Smooth muscle cell (in vitro differentiated cells): ENCODE data around the gene OR52N5. TPM values are rescaled to one million over a fixed set of nuclear protein-coding genes. Genes with fewer than 3 reads are reported as not detected.

Experiments used
- DNase-seq: peaks from one replicate; lab custom pipeline; 2025; ENCODE audit not compliant: unreplicated experiment; lab: John Stamatoyannopoulos, UW
- H2AFZ ChIP-seq: fragments of 200-600 bp; sonication (generic); 2 replicates; pipeline ENCODE4 v1.6.0; 2016; ENCODE audit warnings: antibody characterized with exemption, low read depth, mild to moderate bottlenecking
- H3F3A ChIP-seq: fragments of 200-600 bp; sonication (generic); 2 replicates; pipeline ENCODE4 v1.6.0; 2017; ENCODE audit warnings: antibody characterized with exemption, low read depth
- H3K27ac ChIP-seq: fragments of 200-600 bp; sonication (generic); 2 replicates; pipeline ENCODE4 v1.5.1; 2016; ENCODE audit warnings: low read depth, mild to moderate bottlenecking
- H3K27me3 ChIP-seq: fragments of 200-600 bp; sonication (generic); 2 replicates; pipeline ENCODE4 v1.6.1; 2016; ENCODE audit warnings: low read depth, mild to moderate bottlenecking
- H3K36me3 ChIP-seq: fragments of 200-600 bp; sonication (generic); 2 replicates; pipeline ENCODE4 v1.5.1; 2016; ENCODE audit warnings: low read depth
- H3K4me1 ChIP-seq: fragments of 200-600 bp; sonication (generic); 2 replicates; pipeline ENCODE4 v1.5.1; 2016; ENCODE audit warnings: low read depth
- H3K4me2 ChIP-seq: fragments of 200-600 bp; sonication (generic); 2 replicates; pipeline ENCODE4 v1.6.0; 2016; ENCODE audit warnings: mild to moderate bottlenecking
- H3K4me3 ChIP-seq: fragments of 200-600 bp; sonication (generic); 2 replicates; pipeline ENCODE4 v1.5.1; 2016; ENCODE audit warnings: mild to moderate bottlenecking
- H3K79me2 ChIP-seq: fragments of 200-600 bp; sonication (generic); 2 replicates; pipeline ENCODE4 v1.6.0; 2016; ENCODE audit warnings: low read depth, mild to moderate bottlenecking
- H3K9ac ChIP-seq: fragments of 200-600 bp; sonication (generic); 2 replicates; pipeline ENCODE4 v1.6.0; 2016; ENCODE audit warnings: low read depth
- H3K9me3 ChIP-seq: fragments of 200-600 bp; sonication (generic); replicated peaks from 2 replicates; pipeline ENCODE4 v1.5.1; 2016; ENCODE audit warnings: low read depth
- H4K20me1 ChIP-seq: fragments of 200-600 bp; sonication (generic); 2 replicates; pipeline ENCODE4 v1.6.0; 2016; ENCODE audit warnings: low read depth
- CTCF ChIP-seq: fragments of 200-600 bp; sonication (generic); IDR thresholded peaks from 2 replicates; pipeline ENCODE4 v1.5.1; 2017; ENCODE audit warnings: borderline replicate concordance, mild to moderate bottlenecking, antibody characterized with exemption; ENCODE audit not compliant: insufficient read depth, poor library complexity, severe bottlenecking
- WGBS: methylation state at CpG from one replicate; pipeline ENCODE4 v1.1.7; 2016; ENCODE audit warnings: low lambda C conversion rate; 5-methylcytosine and 5-hydroxymethylcytosine counted together
- polyA plus RNA-seq: library from polyadenylated mRNA; unstranded; fragments of >200 nt; fragmentation: Nextera tagmentation; extraction: Ambion mirVana; gene quantifications from 2 replicates; pipeline ENCODE4 v1.2.1, GENCODE V29; 2016
- total RNA-seq: library from RNA; depleted of rRNA; stranded (reverse); fragments of >200 nt; gene quantifications from 2 replicates; pipeline ENCODE4 v1.2.3, GENCODE V29; 2014

OR52N5 gene
- total and polyA plus RNA-seq, 2 experiments from 2014 or later = not detected

DNA sequence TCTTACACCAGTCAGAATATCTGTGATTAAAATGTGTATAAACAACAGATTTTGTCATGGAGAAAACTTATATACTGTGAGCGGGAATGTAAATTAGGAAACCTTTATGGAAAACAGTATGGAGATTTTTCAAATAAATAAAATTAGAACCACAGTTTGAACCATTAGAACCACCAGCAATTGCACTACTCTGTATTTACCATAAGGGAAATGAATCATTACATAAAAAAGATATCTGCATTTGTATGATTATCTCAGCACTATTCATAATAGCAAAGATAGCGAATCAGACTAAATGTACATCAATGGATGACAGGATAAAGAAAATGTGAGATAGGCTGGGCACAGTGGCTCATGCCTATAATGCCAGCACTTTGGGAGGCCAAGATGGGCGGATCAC lies 36.5 kb downstream of the OR52N5 start:
- no peaks in the 10 kb centered on the region for H3K27me3 ChIP-seq
- H4K20me1 ChIP-seq = no peaks in the 10 kb centered on the region
- no peak overlapping the region for H3K27ac ChIP-seq
- no peak overlapping the region for H3K4me3 ChIP-seq
- H3K9ac ChIP-seq = no peak overlapping the region
- no peaks in the 10 kb centered on the region for H3K9me3 ChIP-seq
- H3K36me3 ChIP-seq = no peaks in the 10 kb centered on the region
- no peak for TF ChIP-seq CTCF
- H3K79me2 ChIP-seq = no peaks in the 10 kb centered on the region
- WGBS = 100% methylated on average over 3 of the region's 3 CpGs
- no peak overlapping the region for H3K4me2 ChIP-seq
- DNase-seq = no peak
- H2AFZ ChIP-seq = no peak overlapping the region
- no peaks in the 10 kb centered on the region for H3F3A ChIP-seq
- no peaks in the 10 kb centered on the region for H3K4me1 ChIP-seq

DNA sequence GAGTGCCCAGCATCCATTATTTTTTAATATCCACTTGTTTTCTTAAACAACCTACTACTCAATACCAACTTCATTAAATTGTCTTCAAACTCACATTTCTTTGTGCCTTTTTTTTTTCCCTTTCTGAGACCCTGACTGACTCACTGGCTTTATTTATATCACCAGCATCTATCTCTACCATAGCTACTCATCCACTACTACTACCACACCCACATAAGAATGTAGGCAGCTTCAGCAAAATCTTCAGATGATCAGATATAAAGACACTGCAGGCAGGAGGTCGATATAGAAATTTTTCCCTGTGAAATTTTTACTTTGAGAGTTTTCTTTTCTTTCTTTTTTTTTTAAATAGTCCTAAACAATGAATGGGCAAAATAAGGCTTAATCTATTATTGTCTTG lies 44.7 kb downstream of the OR52N5 start:
- 73% methylated on average over 1 of the region's 1 CpG for WGBS

GRCh38 chr11:5737670-5738392 lies 45.3 kb downstream of the OR52N5 start:
- H3K36me3 ChIP-seq = no peaks in the 10 kb centered on the region
- WGBS = 89% methylated on average over 6 of the region's 6 CpGs
- H3F3A ChIP-seq = no peaks in the 10 kb centered on the region
- no peaks in the 10 kb centered on the region for H4K20me1 ChIP-seq
- no peak overlapping the region for H3K9ac ChIP-seq
- no peak overlapping the region for H2AFZ ChIP-seq
- H3K79me2 ChIP-seq = no peaks in the 10 kb centered on the region
- H3K9me3 ChIP-seq = no peaks in the 10 kb centered on the region
- H3K4me2 ChIP-seq = no peak overlapping the region
- no peak for TF ChIP-seq CTCF
- H3K27ac ChIP-seq = no peak overlapping the region
- H3K4me1 ChIP-seq = no peaks in the 10 kb centered on the region
- H3K4me3 ChIP-seq = no peak overlapping the region
- no peak for DNase-seq
- H3K27me3 ChIP-seq = no peaks in the 10 kb centered on the region

More for the DNA sequence above, 44.7 kb downstream of the OR52N5 start:
- Histone ChIP-seq H3K4me1 (no peaks in the 10 kb centered on the region), H3K9ac (no peak overlapping the region), H3K4me2 (no peak overlapping the region), H3K27me3 (no peaks in the 10 kb centered on the region), H3K36me3 (no peaks in the 10 kb centered on the region), H3K9me3 (no peaks in the 10 kb centered on the region), H2AFZ (no peak overlapping the region), H3K79me2 (no peaks in the 10 kb centered on the region), H4K20me1 (no peaks in the 10 kb centered on the region), H3K4me3 (no peak overlapping the region), H3F3A (no peaks in the 10 kb centered on the region), H3K27ac (no peak overlapping the region)
- no peak for TF ChIP-seq CTCF
- no peak for DNase-seq

GRCh38 chr11:5737091-5737490 lies 46.1 kb downstream of the OR52N5 start:
- H3K27ac ChIP-seq = no peak overlapping the region
- H3K4me3 ChIP-seq = no peak overlapping the region
- no peak overlapping the region for H3K9ac ChIP-seq
- no peaks in the 10 kb centered on the region for H4K20me1 ChIP-seq
- H2AFZ ChIP-seq = no peak overlapping the region
- H3F3A ChIP-seq = no peaks in the 10 kb centered on the region
- H3K4me1 ChIP-seq = no peaks in the 10 kb centered on the region
- H3K36me3 ChIP-seq = no peaks in the 10 kb centered on the region
- no peak overlapping the region for H3K4me2 ChIP-seq
- TF ChIP-seq CTCF = no peak
- no peak for DNase-seq
- no peaks in the 10 kb centered on the region for H3K27me3 ChIP-seq
- no peaks in the 10 kb centered on the region for H3K9me3 ChIP-seq
- H3K79me2 ChIP-seq = no peaks in the 10 kb centered on the region
